Iris pigment epithelial cell (primary cell): ENCODE data around the gene NCLN.
"Not testable (repeated sequence)": the region's sequence is repeated elsewhere in the genome, so short reads cannot be mapped to it uniquely, and the experiment has no call there.

Experiments
- DNase-seq: peaks from one replicate; pipeline ENCODE4 v3.0.0-alpha.2; 2011; ENCODE audit warnings: low read depth

Gene NCLN

DNA sequence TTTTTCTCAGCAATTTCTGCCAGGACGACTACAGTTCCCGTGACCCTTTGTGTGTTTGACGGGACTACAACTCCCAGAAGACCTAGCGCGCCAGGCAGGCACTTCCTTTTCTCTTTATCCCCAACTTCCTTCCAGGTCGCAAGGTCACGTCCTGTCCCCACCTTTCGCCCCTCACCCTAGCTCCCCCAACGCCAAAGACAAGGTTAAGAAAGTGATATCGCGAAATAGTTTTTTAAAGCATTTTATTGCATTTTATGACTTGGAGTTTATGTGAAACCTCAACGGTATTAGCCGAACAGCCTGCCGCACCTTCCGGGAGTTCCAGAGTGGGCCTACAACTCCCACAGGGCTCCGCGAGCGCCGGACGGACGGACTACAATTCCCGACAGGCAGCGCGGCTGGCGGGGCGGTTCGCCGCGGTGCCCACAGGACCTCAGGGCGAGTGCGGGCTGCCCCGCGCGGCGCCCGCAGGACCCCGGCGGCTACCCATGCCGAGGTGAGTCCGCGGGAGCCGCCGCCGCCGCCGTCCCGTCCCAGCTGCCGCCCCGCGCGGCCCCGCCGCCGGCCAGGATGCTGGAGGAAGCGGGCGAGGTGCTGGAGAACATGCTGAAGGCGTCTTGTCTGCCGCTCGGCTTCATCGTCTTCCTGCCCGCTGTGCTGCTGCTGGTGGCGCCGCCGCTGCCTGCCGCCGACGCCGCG, at the start of gene NCLN:
NCLN (plus strand) TSS at position 470 of the 699 bp plus-strand sequence; CDS start at position 571, 101 bp downstream.
- peak; percentile 94 for DNase-seq

- DNase-seq = no peak
Observed at GRCh38 chr19:3135961-3136683, 49.6 kb upstream of the NCLN start, which contains the start of gene GNA15. GNA15 (plus strand) TSS chr19:3136033; CDS start chr19:3136451, 418 bp downstream.

DNA sequence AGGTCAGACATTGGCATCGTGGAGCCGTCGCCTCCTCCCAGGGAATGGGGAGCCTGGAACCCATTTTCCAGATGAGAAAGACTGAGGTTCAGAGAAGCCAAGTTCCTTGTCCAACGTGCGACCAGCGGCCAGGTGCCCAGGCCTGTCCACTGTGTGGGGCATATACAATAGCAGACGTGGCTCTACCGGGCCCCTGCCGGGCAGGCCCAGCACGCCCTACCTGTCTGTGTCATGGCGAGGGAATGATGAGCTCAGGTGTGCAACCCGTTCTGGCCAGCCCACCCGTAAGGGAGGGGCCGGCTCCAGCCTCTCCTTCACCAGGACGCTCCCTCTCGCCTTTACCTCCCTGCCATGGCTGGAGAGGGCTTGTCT, 49.1 kb upstream of the NCLN start:
- DNase-seq = no peak

GRCh38 chr19:3137119-3137518, 48.6 kb upstream of the NCLN start:
- no peak for DNase-seq

DNA sequence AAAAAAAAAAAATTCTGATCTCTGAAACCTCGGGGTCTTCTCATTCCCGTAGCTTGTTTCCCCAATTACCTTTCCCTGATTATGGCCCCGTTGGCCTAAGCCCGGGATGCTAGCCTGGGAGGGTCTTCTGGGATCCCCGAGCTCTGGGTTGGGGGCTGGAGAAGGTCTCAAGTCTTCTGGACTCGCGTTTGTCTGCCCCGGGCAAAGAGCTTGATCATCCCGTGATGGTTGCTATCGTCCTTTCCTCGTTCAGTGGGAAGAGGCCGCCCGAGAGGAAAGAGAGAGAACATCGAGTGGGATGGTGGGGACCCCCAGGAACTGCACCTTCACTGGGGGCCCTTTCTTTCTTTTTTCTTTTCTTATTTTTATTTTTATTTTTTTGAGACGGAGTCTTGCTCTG, 47.5 kb upstream of the NCLN start:
- DNase-seq = no peak

DNA sequence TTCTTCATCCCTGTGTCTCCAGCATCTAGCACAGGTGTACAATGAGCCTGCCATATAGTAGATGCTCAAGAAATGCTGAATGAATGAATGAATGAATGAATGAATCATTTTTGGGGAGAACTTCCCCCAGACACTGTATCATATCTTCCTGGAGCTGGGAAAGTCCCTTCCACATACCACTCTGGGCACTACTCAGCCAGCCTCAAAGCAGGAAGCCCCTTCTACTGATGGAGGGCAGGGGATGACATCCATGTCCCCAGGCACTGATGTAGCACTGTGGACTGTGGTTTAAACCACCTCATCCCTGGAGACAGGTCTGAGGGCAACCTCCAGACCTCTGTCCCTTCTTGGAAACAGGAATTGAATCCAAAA, 45.1 kb upstream of the NCLN start:
- no peak for DNase-seq

GRCh38 chr19:3142292-3142670, 43.4 kb upstream of the NCLN start:
- DNase-seq = peak; percentile 76

GRCh38 chr19:3142781-3143337, 42.9 kb upstream of the NCLN start:
- no peak for DNase-seq

GRCh38 chr19:3145909-3146676, 39.6 kb upstream of the NCLN start:
- DNase-seq = no peak

GRCh38 chr19:3146677-3147100, 39.0 kb upstream of the NCLN start:
- DNase-seq = no peak

DNA sequence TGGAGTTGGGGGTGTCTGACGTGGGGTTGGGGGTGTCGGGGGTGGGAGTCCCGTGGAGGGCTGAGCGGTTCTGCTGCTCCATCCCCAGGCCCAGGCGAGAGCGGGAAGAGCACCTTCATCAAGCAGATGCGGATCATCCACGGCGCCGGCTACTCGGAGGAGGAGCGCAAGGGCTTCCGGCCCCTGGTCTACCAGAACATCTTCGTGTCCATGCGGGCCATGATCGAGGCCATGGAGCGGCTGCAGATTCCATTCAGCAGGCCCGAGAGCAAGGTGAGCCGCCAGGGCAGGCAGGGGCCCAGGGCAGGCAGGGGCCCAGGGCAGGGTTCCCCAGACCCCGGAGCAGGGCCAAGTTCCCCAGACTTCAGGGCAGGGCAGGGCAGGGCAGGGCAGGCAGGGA, 37.2 kb upstream of the NCLN start:
- no peak for DNase-seq

DNA sequence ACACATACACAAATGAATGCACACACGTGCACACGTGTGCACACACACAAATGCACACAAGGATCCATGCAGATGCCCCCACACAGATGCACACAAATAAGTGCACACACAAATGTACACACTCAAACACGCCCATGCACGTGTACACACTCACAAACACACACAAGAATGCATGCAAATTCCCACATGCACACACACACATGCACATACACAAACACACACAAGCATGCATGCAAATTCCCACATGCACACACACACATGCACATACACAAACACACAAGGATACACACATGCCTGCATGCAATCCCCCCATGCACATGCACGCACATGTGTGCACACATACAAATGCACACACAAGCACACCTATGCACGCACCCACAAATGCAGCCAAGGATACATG, 36.6 kb upstream of the NCLN start:
- no peak for DNase-seq

GRCh38 chr19:3149526-3150505, 35.9 kb upstream of the NCLN start:
- DNase-seq = no peak

DNA sequence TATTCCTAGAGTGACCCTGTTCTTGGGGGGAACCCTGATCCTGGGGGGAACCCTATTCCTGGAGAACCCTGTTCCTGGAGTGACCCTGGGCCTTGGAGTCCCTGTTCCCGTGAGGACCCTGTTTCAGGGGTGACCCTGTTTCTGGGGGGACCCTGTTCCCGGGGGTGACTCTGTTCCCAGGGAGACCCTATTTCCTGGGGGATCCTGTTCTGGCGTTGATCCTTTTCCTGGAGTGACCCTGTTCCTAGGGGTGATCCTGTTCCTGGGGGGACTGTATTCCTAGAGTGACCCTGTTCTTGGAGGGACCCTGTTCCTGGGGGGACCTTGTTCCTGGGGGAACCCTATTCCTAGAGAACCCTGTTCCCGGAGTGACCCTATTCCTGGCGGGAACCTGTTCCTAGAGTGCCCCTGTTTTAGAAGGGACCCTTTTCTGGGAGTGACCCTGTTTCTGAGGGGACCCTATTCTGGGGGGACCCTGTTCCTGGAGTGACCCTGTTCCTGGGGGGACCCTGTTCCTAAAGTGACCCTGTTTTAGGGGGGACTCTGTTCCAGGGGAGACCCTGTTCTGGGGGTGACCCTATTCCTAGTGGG, 34.9 kb upstream of the NCLN start:
- no peak for DNase-seq

- no peak for DNase-seq
Observed at GRCh38 chr19:3151563-3152418, 33.9 kb upstream of the NCLN start.

- no peak for DNase-seq
Observed at GRCh38 chr19:3152419-3152780, 33.3 kb upstream of the NCLN start.

- DNase-seq = no peak
Observed at GRCh38 chr19:3153286-3154230, 32.2 kb upstream of the NCLN start.

GRCh38 chr19:3154447-3154846, 31.3 kb upstream of the NCLN start:
- DNase-seq = not testable (repeated sequence)
